GM12891 (cell line): ENCODE results near the gene MYOM1.

Experiments used
- POLR2A ChIP-seq: IDR thresholded peaks from 2 replicates; pipeline ENCODE4 v1.6.1; 2011; ENCODE audit warnings: low read depth, low read length, control low read depth
- POLR2AphosphoS5 ChIP-seq: IDR thresholded peaks from 2 replicates; pipeline ENCODE4 v1.6.1; 2011; ENCODE audit warnings: low read depth, low read length, control low read depth
- POU2F2 ChIP-seq: IDR thresholded peaks from 2 replicates; pipeline ENCODE4 v1.6.1; 2011; ENCODE audit warnings: low read depth, mild to moderate bottlenecking, control low read depth, low read length, moderate library complexity
- SPI1 ChIP-seq: IDR thresholded peaks from 2 replicates; pipeline ENCODE4 v1.6.1; 2011; ENCODE audit warnings: low read depth, low read length, control low read depth
- TAF1 ChIP-seq: IDR thresholded peaks from 2 replicates; pipeline ENCODE4 v1.6.1; 2011; ENCODE audit warnings: low read depth, low read length, control low read depth

- no peak for TF ChIP-seq POLR2AphosphoS5
- no peak for TF ChIP-seq POLR2A
- no peak for TF ChIP-seq SPI1
- no peak for TF ChIP-seq TAF1
- no peak for TF ChIP-seq POU2F2
These were observed 112.0 kb downstream of the MYOM1 start for GRCh38 chr18:3107740-3108151.
